ENCODE measurements around the gene HLA-DQA2.
A peak's percentile ranks its signal among the peaks of the same experiment; 100 is the strongest.
"Not testable (repeated sequence)": the region's sequence is repeated elsewhere in the genome, so short reads cannot be mapped to it uniquely, and the experiment has no call there.

Gene HLA-DQA2

GRCh38 chr6:32741031-32741960 is at the start of gene HLA-DQA2:
HLA-DQA2 (plus strand) TSS chr6:32741391; CDS start chr6:32741444, 53 bp downstream.
- peaks cover 2% of the 10 kb centered on the region for H3K4me1 Mint-ChIP-seq
- H3K36me3 Mint-ChIP-seq = no peaks in the 10 kb centered on the region
- peak within 1 kb of the TSS; percentile 57 for H3K4me3 Mint-ChIP-seq
- no peaks in the 10 kb centered on the region for H3K9me3 Mint-ChIP-seq
- DNase-seq (ENCODE audit: low spot score in 2 of 2) (peak in 1 of 2 donors; percentile 12), ATAC-seq (ENCODE audit: low read depth) (peak; percentile 75)
- peaks cover 11% of the 10 kb centered on the region for H3K27me3 Mint-ChIP-seq
- no peak within 1 kb of the TSS for H3K27ac Mint-ChIP-seq

- Mint-ChIP-seq H3K27me3 (no peaks in the 10 kb centered on the region), H3K36me3 (no peaks in the 10 kb centered on the region), H3K27ac (peak overlapping the region; percentile 90), H3K4me1 (peaks cover 20% of the 10 kb centered on the region), H3K9me3 (no peaks in the 10 kb centered on the region), H3K4me3 (peak overlapping the region; percentile 18)
- peak; percentile 55 to 61 for DNase-seq (ENCODE audit: low spot score in 2 of 2)
- peak; percentile 75 for ATAC-seq (ENCODE audit: low read depth)
Observed at GRCh38 chr6:32692019-32692418, 49.2 kb upstream of the HLA-DQA2 start.

DNA sequence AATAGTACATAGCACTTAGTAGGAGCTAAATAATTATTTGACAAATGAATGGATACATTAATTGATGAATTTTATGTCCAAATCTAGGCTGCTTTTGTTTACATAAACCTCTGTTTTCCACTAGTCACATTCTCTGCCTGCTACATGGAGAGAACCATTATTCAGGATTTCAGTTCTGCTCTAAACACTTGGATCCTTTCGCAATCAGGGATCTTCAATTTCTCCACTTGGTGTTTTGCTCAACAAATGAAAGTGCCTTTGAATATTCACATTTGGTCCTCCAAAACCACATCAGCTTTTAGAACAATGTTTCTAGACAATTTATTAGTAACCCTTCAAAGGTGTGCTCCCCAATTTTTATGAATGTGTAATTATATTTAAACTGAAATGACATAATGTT is 44.2 kb upstream of the HLA-DQA2 start:
- ATAC-seq (ENCODE audit: low read depth) = no peak
- Mint-ChIP-seq H3K4me1 (peaks cover 11% of the 10 kb centered on the region), H3K27me3 (peaks cover 1% of the 10 kb centered on the region), H3K9me3 (no peaks in the 10 kb centered on the region), H3K4me3 (no peak overlapping the region), H3K27ac (no peak overlapping the region), H3K36me3 (no peaks in the 10 kb centered on the region)
- no peak for DNase-seq (ENCODE audit: low spot score in 2 of 2)

DNA sequence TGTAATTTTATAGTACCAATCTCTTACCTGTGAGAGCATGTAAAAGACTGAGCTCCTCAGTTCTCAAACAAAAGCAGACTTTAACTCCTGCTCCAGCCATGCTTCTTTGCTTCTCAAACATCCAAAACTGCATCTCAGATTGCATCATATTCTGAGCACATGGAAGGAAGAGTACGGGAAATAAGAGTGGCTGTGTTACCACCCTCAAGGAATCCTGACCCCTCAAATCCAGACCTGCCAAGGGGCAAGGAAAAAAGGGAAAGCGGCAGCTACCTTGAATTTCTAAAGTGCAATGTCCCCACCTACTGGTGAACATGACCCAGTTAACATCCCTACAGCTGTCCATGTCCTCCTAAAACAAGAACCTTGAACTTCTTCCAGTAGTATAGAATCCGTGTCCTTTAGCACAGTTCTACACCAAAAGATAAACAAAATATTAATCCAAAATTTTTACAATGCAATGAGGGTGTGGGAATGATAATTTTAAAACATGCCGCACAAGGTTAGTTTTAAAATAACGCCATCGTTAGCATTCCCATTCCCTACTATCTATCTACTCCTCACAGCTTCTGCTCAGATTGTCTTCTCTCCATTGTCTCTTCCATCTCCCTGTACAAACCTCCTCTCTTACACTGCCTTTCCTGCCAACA is 40.7 kb upstream of the HLA-DQA2 start:
- Mint-ChIP-seq H3K9me3 (peaks cover 2% of the 10 kb centered on the region), H3K27me3 (peaks cover 1% of the 10 kb centered on the region), H3K27ac (peak overlapping the region; percentile 45), H3K36me3 (peaks cover 2% of the 10 kb centered on the region), H3K4me3 (peak overlapping the region; percentile 64), H3K4me1 (peaks cover 8% of the 10 kb centered on the region)
- ATAC-seq (ENCODE audit: low read depth) (peak; percentile 90), DNase-seq (ENCODE audit: low spot score in 2 of 2) (peak; percentile 56 to 61)

- Mint-ChIP-seq H3K4me3 (no peak overlapping the region), H3K27ac (peak overlapping the region; percentile 22), H3K27me3 (peaks cover 1% of the 10 kb centered on the region), H3K36me3 (peaks cover 2% of the 10 kb centered on the region), H3K9me3 (peaks cover 2% of the 10 kb centered on the region), H3K4me1 (peaks cover 6% of the 10 kb centered on the region)
- ATAC-seq (ENCODE audit: low read depth) (no peak), DNase-seq (ENCODE audit: low spot score in 2 of 2) (no peak)
Observed at GRCh38 chr6:32703347-32703746, 37.8 kb upstream of the HLA-DQA2 start.

- H3K36me3 Mint-ChIP-seq; H3K4me1 Mint-ChIP-seq; H3K27ac Mint-ChIP-seq; H3K9me3 Mint-ChIP-seq; ATAC-seq (ENCODE audit: low read depth); H3K4me3 Mint-ChIP-seq; DNase-seq (ENCODE audit: low spot score in 2 of 2); H3K27me3 Mint-ChIP-seq: not testable (repeated sequence)
Observed at GRCh38 chr6:32705164-32705563, 36.0 kb upstream of the HLA-DQA2 start.

GRCh38 chr6:32709625-32710024 is 31.6 kb upstream of the HLA-DQA2 start:
- Mint-ChIP-seq H3K27ac (no peak overlapping the region), H3K27me3 (no peaks in the 10 kb centered on the region), H3K36me3 (peaks cover 2% of the 10 kb centered on the region), H3K4me1 (no peaks in the 10 kb centered on the region), H3K9me3 (peaks cover 2% of the 10 kb centered on the region), H3K4me3 (no peak overlapping the region)
- no peak for ATAC-seq (ENCODE audit: low read depth)
- no peak for DNase-seq (ENCODE audit: low spot score in 2 of 2)

DNA sequence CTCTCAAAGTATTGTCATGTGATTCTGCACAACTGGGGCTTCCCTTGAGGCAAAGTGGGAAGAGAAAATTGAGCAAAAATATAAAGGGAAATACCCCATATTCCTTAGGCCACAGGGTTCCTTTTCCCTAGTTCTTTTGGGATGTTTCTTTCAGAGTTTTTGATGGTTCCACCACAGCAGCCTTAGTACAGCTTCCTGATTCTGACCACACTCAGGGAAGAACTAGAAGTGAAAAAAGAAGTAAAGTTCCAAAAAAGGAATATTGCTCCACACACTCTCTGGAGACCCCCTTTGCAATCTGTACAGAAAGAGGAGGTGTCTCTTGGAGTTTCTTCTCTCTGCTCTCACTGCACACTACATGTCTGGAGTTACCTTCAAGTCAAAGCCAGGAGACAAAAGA is 27.9 kb upstream of the HLA-DQA2 start:
- ATAC-seq (ENCODE audit: low read depth) (no peak), DNase-seq (ENCODE audit: low spot score in 2 of 2) (no peak)
- no peaks in the 10 kb centered on the region for H3K36me3 Mint-ChIP-seq
- no peak overlapping the region for H3K4me3 Mint-ChIP-seq
- H3K27me3 Mint-ChIP-seq = peaks cover 2% of the 10 kb centered on the region
- H3K4me1 Mint-ChIP-seq = no peaks in the 10 kb centered on the region
- no peaks in the 10 kb centered on the region for H3K9me3 Mint-ChIP-seq
- no peak overlapping the region for H3K27ac Mint-ChIP-seq

DNA sequence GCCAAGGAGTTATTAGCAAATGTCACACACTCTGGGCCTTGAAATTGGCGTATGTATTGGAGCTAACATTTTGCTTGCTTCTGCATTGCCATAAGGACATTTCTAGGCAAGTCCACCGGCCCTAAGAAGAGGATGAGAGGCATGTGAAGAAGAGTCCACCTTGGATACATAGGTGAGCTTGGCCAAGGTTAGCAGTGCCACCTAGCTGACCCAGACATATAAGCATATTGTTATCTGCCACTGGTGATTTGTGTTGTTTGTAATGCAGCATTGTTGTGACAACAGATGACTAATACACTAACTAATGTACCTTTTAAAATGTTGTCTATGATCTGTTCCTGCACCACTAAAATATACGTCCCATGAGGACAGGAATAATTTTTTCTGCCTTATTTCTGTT is 24.8 kb upstream of the HLA-DQA2 start:
- no peak overlapping the region for H3K27ac Mint-ChIP-seq
- no peak overlapping the region for H3K4me3 Mint-ChIP-seq
- H3K4me1 Mint-ChIP-seq = no peaks in the 10 kb centered on the region
- peaks cover 4% of the 10 kb centered on the region for H3K27me3 Mint-ChIP-seq
- ATAC-seq (ENCODE audit: low read depth) (no peak), DNase-seq (ENCODE audit: low spot score in 2 of 2) (no peak)
- peaks cover 1% of the 10 kb centered on the region for H3K36me3 Mint-ChIP-seq
- peaks cover 1% of the 10 kb centered on the region for H3K9me3 Mint-ChIP-seq

DNA sequence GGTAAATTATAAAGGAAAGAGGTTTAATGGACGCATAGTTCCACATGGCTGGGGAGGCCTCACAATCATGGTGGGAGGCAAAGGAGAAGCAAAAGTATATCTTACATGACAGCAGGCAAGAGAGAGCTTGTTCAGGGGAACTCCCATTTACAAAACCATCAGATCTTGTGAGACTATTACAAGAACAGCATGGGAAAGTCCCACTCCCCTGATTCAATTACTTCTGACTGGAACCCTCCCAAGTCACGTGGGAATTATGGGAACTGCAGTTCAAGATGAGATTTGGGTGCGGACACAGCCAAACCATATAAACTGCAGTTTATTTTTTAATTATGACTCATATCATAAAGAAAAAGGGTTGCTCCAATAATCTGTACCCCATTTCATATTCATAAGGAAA is 22.3 kb upstream of the HLA-DQA2 start:
- Mint-ChIP-seq H3K4me1 (no peaks in the 10 kb centered on the region), H3K9me3 (peaks cover 1% of the 10 kb centered on the region), H3K27me3 (peaks cover 4% of the 10 kb centered on the region), H3K4me3 (no peak overlapping the region), H3K36me3 (peaks cover 1% of the 10 kb centered on the region), H3K27ac (no peak overlapping the region)
- ATAC-seq (ENCODE audit: low read depth) (peak; percentile 73), DNase-seq (ENCODE audit: low spot score in 2 of 2) (no peak)

DNA sequence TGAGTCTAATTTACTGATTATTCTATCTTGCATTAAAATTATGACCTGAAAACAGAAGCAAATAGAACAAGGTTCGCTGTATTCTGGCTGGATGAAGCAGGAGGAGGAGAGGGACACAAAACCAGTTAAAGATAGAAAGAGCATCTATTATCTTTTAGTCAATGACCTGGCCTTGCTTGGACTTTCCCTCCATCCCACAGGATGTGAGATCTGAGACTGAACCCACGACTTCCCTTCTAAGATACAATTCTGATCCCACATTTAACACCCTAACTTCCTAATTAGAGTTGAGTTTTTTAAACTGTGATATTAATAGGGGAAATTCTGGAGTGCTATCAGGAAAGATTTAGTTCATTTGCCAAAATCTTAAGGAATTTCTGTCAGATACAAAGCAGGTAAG is 3.1 kb upstream of the HLA-DQA2 start:
- peaks cover 8% of the 10 kb centered on the region for H3K27me3 Mint-ChIP-seq
- no peak overlapping the region for H3K27ac Mint-ChIP-seq
- DNase-seq (ENCODE audit: low spot score in 2 of 2) (no peak), ATAC-seq (ENCODE audit: low read depth) (no peak)
- H3K36me3 Mint-ChIP-seq = no peaks in the 10 kb centered on the region
- H3K9me3 Mint-ChIP-seq = no peaks in the 10 kb centered on the region
- peaks cover 2% of the 10 kb centered on the region for H3K4me1 Mint-ChIP-seq
- no peak overlapping the region for H3K4me3 Mint-ChIP-seq

- ATAC-seq (ENCODE audit: low read depth) = no peak
- no peaks in the 10 kb centered on the region for H3K36me3 Mint-ChIP-seq
- no peak overlapping the region for H3K27ac Mint-ChIP-seq
- H3K4me3 Mint-ChIP-seq = peak overlapping the region; percentile 45
- peaks cover 11% of the 10 kb centered on the region for H3K27me3 Mint-ChIP-seq
- DNase-seq (ENCODE audit: low spot score in 2 of 2) = no peak
- no peaks in the 10 kb centered on the region for H3K9me3 Mint-ChIP-seq
- peaks cover 2% of the 10 kb centered on the region for H3K4me1 Mint-ChIP-seq
Observed at GRCh38 chr6:32742374-32742773, 1.2 kb downstream of the HLA-DQA2 start.

GRCh38 chr6:32744776-32745175 is 3.6 kb downstream of the HLA-DQA2 start:
- no peak overlapping the region for H3K4me3 Mint-ChIP-seq
- no peak for DNase-seq (ENCODE audit: low spot score in 2 of 2)
- no peaks in the 10 kb centered on the region for H3K36me3 Mint-ChIP-seq
- peaks cover 2% of the 10 kb centered on the region for H3K4me1 Mint-ChIP-seq
- H3K27me3 Mint-ChIP-seq = peaks cover 9% of the 10 kb centered on the region
- no peaks in the 10 kb centered on the region for H3K9me3 Mint-ChIP-seq
- no peak for ATAC-seq (ENCODE audit: low read depth)
- no peak overlapping the region for H3K27ac Mint-ChIP-seq

DNA sequence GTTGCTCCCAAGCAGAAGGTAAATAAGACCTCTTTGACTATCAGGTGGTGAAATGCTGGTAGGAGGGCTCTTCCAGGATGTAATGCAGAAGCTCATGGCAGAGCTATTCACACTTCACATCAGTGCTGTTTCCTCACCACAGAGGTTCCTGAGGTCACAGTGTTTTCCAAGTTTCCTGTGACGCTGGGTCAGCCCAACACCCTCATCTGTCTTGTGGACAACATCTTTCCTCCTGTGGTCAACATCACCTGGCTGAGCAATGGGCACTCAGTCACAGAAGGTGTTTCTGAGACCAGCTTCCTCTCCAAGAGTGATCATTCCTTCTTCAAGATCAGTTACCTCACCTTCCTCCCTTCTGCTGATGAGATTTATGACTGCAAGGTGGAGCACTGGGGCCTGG is 4.5 kb downstream of the HLA-DQA2 start:
- H3K36me3 Mint-ChIP-seq; H3K27ac Mint-ChIP-seq; H3K27me3 Mint-ChIP-seq; DNase-seq (ENCODE audit: low spot score in 2 of 2); H3K9me3 Mint-ChIP-seq; H3K4me1 Mint-ChIP-seq; ATAC-seq (ENCODE audit: low read depth): not testable (repeated sequence)
- peak overlapping the region; percentile 53 for H3K4me3 Mint-ChIP-seq
